WTC11 (cell line): ENCODE results near the gene S100PBP.

ENCODE experiments used
- CBFB ChIP-seq: sonication (generic); formaldehyde crosslinking; IDR thresholded peaks from 2 replicates; pipeline ENCODE4 v1.8.1; 2022; ENCODE audit warnings: mild to moderate bottlenecking, low read depth, missing genetic modification reagents
- ELF4 ChIP-seq: sonication (generic); formaldehyde crosslinking; IDR thresholded peaks from 2 replicates; pipeline ENCODE4 v1.8.1; 2022; ENCODE audit warnings: low read depth, mild to moderate bottlenecking, moderate library complexity, missing genetic modification reagents
- ESRRA ChIP-seq: sonication (generic); formaldehyde crosslinking; IDR thresholded peaks from 2 replicates; pipeline ENCODE4 v1.8.1; 2022; ENCODE audit warnings: mild to moderate bottlenecking, missing genetic modification reagents, borderline replicate concordance
- ETV6 ChIP-seq: sonication (generic); formaldehyde crosslinking; IDR thresholded peaks from 2 replicates; pipeline ENCODE4 v1.8.1; 2022; ENCODE audit warnings: mild to moderate bottlenecking, missing genetic modification reagents
- FOXK1 ChIP-seq: sonication (generic); formaldehyde crosslinking; IDR thresholded peaks from 2 replicates; pipeline ENCODE4 v1.8.0; 2022; ENCODE audit warnings: mild to moderate bottlenecking, moderate library complexity, missing genetic modification reagents
- KAT7 ChIP-seq: sonication (generic); formaldehyde crosslinking; IDR thresholded peaks from 2 replicates; pipeline ENCODE4 v1.8.1; 2023; ENCODE audit warnings: missing genetic modification reagents, mild to moderate bottlenecking, borderline replicate concordance
- SP1 ChIP-seq: sonication (generic); formaldehyde crosslinking; conservative IDR thresholded peaks from 2 replicates; pipeline ENCODE4 v1.8.1; 2022; ENCODE audit warnings: missing genetic modification reagents
- TCF7 ChIP-seq: sonication (generic); formaldehyde crosslinking; IDR thresholded peaks from 2 replicates; pipeline ENCODE4 v1.8.0; 2022; ENCODE audit warnings: mild to moderate bottlenecking, low read depth, missing genetic modification reagents, moderate library complexity
- TP53 ChIP-seq: sonication (generic); formaldehyde crosslinking; IDR thresholded peaks from 2 replicates; pipeline ENCODE4 v1.8.1; 2023; ENCODE audit warnings: mild to moderate bottlenecking, missing genetic modification reagents
- TF ChIP-seq, protein P1 (sequence below): sonication (generic); formaldehyde crosslinking; IDR thresholded peaks from 2 replicates; pipeline ENCODE4 v1.8.0; 2022; ENCODE audit warnings: mild to moderate bottlenecking, missing genetic modification reagents
- TF ChIP-seq, protein P2 (sequence below): fragments of 200-600 bp; IDR thresholded peaks from 2 replicates; pipeline ENCODE4 v1.8.0; 2022; ENCODE audit warnings: antibody characterized with exemption
- TF ChIP-seq, protein P3 (sequence below): sonication (generic); formaldehyde crosslinking; IDR thresholded peaks from 2 replicates; pipeline ENCODE4 v1.8.1; 2023; ENCODE audit warnings: mild to moderate bottlenecking, missing genetic modification reagents, moderate library complexity
- TF ChIP-seq, protein P4 (sequence below): sonication (generic); formaldehyde crosslinking; IDR thresholded peaks from 2 replicates; pipeline ENCODE4 v1.8.0; 2022; ENCODE audit warnings: mild to moderate bottlenecking, missing genetic modification reagents
- TF ChIP-seq, protein P5 (sequence below): sonication (generic); formaldehyde crosslinking; IDR thresholded peaks from 2 replicates; pipeline ENCODE4 v1.8.1; 2023; ENCODE audit warnings: mild to moderate bottlenecking, missing genetic modification reagents

DNA sequence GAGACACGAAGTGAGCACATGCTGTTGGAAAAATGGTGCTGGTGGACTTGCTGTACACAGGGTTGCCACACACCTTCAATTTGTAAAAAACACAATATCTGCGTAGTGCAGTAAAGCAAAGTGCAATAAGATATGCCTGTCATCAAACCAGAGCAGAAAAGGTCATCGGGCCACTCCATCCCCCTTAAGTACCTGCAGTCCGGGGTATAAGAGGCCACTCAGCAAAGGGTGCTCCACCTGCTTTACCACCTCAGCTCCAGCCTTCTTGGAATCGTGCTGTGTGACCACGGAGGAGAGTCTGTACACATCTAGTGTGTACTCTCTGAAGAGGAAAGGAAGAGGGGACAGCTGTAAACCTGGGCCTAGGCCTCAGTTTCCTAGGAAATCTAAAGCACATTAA is 11.2 kb upstream of the S100PBP start:
- TF ChIP-seq, protein P1, sequence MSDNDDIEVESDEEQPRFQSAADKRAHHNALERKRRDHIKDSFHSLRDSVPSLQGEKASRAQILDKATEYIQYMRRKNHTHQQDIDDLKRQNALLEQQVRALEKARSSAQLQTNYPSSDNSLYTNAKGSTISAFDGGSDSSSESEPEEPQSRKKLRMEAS (CRISPR knock-in tag): no peak
- TF ChIP-seq, protein P2, sequence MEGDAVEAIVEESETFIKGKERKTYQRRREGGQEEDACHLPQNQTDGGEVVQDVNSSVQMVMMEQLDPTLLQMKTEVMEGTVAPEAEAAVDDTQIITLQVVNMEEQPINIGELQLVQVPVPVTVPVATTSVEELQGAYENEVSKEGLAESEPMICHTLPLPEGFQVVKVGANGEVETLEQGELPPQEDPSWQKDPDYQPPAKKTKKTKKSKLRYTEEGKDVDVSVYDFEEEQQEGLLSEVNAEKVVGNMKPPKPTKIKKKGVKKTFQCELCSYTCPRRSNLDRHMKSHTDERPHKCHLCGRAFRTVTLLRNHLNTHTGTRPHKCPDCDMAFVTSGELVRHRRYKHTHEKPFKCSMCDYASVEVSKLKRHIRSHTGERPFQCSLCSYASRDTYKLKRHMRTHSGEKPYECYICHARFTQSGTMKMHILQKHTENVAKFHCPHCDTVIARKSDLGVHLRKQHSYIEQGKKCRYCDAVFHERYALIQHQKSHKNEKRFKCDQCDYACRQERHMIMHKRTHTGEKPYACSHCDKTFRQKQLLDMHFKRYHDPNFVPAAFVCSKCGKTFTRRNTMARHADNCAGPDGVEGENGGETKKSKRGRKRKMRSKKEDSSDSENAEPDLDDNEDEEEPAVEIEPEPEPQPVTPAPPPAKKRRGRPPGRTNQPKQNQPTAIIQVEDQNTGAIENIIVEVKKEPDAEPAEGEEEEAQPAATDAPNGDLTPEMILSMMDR: no peak
- TF ChIP-seq CBFB (CRISPR knock-in tag) (no peak), TP53 (CRISPR knock-in tag) (no peak), ETV6 (no peak), ESRRA (CRISPR knock-in tag) (no peak), SP1 (CRISPR knock-in tag) (no peak), TCF7 (CRISPR knock-in tag) (no peak), FOXK1 (CRISPR knock-in tag) (no peak), KAT7 (CRISPR knock-in tag) (no peak), ELF4 (CRISPR knock-in tag) (no peak)
- TF ChIP-seq, protein P3, sequence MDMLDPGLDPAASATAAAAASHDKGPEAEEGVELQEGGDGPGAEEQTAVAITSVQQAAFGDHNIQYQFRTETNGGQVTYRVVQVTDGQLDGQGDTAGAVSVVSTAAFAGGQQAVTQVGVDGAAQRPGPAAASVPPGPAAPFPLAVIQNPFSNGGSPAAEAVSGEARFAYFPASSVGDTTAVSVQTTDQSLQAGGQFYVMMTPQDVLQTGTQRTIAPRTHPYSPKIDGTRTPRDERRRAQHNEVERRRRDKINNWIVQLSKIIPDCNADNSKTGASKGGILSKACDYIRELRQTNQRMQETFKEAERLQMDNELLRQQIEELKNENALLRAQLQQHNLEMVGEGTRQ: no peak
- TF ChIP-seq, protein P4, sequence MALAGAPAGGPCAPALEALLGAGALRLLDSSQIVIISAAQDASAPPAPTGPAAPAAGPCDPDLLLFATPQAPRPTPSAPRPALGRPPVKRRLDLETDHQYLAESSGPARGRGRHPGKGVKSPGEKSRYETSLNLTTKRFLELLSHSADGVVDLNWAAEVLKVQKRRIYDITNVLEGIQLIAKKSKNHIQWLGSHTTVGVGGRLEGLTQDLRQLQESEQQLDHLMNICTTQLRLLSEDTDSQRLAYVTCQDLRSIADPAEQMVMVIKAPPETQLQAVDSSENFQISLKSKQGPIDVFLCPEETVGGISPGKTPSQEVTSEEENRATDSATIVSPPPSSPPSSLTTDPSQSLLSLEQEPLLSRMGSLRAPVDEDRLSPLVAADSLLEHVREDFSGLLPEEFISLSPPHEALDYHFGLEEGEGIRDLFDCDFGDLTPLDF (CRISPR knock-in tag): no peak
- TF ChIP-seq, protein P5, sequence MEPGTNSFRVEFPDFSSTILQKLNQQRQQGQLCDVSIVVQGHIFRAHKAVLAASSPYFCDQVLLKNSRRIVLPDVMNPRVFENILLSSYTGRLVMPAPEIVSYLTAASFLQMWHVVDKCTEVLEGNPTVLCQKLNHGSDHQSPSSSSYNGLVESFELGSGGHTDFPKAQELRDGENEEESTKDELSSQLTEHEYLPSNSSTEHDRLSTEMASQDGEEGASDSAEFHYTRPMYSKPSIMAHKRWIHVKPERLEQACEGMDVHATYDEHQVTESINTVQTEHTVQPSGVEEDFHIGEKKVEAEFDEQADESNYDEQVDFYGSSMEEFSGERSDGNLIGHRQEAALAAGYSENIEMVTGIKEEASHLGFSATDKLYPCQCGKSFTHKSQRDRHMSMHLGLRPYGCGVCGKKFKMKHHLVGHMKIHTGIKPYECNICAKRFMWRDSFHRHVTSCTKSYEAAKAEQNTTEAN (CRISPR knock-in tag): no peak
